ENCODE results near the gene MGAT5B.

The MGAT5B gene

GRCh38 chr17:76981545-76982295 is 113.5 kb downstream of the MGAT5B start:
- no peak for DNase-seq (ENCODE audit: low read depth in 3 of 3)

DNA sequence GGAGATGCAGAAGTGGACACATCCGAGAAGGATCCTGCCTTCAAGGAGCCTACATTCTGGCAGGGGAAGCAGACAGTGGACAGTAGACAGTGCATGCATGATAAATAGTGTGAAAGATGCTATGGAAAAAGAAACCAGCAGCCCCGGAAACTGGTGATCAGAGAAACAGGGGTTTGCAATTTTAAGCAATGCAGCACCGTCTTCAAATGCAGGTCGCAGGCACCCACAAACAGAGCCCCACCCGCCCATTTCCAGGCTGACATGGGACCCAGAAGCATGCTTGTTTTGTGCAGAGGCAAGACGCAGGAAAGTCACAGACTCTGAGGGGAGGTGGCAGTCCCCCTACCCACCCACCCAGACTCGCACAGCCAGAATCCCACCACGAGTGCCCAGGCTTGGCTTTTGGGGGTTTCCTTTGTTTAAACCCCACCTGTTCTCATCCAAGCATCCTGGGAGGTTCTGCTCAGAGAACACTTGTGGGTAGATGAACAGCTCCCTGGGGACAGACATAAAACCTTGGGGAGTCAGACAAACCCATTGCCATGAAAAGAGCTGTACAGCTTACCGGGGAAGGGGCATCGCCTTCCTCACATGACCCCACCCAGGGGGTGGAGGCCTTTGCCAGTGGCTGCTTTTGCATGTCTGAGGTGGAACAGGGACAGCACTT is 114.3 kb downstream of the MGAT5B start:
- DNase-seq (ENCODE audit: low read depth in 3 of 3), result no peak

DNA sequence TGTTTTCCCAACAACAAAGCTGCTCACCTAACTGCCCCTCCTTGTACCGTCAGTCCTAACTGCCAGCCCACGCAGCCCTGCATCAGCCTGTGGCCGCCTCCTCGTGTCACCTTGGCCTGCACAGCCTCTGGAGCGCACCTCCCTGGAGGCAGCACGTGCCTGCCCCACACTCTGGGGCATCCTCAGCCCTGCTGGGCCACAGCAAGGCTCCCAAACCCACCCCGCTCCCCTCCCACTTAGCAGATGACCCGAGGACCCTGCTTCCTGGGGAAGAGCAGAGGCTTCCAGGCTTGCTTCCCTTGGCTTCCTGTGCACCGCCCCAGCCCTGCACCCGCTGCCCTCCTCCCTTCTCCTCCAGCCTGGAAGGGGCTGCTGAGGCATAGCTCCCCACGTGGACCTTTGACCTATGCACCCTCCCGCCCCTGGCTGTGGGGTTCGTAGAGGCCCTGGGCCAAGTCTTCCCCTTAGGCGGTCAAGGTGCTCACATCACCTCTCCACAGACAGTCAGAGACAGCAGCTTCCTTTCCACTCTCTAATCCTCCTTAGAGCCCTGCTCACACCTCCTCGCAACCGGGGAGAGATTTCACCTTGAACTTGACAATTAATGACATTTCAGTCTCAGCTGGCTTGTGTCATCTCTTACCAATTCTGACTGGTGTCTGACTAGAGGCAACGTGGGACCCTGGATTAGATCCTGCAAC is 115.0 kb downstream of the MGAT5B start:
- no peak for DNase-seq (ENCODE audit: low read depth in 3 of 3)

DNA sequence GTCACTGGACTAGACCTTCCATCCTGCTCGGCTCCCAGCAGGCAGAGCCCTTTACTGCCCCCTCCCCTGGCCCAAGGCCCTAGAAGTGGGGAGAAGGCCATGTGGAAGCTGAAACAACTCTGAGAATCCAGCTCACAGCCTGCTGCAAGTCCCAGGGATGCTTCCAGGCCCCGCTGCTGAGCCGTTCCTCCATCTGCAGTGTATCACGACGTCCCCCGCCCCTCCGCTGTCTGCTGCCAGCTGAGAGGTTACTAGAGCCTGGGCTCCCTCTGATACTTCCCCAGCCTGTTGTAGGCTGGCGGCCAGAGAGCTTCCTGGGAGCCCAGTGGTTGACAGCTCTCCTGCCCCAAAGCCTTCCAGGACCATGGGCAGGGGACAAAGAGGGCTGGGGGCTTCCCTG is 118.2 kb downstream of the MGAT5B start:
- no peak for DNase-seq (ENCODE audit: low read depth in 3 of 3)

DNA sequence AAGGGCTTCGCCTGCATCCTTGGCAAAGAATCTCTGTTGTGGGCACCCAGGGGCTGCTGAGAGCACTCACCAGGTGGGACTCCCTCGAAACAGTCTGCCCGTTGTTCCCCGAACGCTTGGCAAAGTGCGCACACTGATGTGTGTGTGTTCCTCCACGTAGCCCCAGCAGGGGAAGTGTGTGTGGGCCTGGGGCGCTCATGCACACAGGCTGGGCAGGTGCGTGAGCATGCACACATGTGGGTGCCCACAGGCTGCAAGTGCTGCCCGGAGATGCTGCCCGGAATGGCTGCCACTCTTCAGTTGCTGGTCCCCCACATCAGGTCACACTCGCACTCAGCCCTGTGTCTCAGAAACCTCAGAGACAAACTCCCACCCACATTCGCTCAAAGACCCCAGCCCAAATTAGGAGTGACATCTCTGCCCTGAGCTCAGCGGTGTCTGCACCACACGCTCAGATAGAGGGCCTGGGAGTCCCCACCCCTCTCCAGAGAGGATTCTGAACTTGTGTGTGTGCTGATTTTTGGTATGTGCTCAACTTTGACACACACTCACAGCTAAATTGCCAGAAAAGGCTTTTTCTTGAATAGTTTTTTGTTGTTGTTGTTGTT is 119.4 kb downstream of the MGAT5B start:
- DNase-seq (ENCODE audit: low read depth in 3 of 3), result no peak

GRCh38 chr17:76988796-76989195 is 120.6 kb downstream of the MGAT5B start:
- no peak for DNase-seq (ENCODE audit: low read depth in 3 of 3)

- DNase-seq (ENCODE audit: low read depth in 3 of 3), result no peak
These were observed 121.3 kb downstream of the MGAT5B start for GRCh38 chr17:76989519-76989918.

DNA sequence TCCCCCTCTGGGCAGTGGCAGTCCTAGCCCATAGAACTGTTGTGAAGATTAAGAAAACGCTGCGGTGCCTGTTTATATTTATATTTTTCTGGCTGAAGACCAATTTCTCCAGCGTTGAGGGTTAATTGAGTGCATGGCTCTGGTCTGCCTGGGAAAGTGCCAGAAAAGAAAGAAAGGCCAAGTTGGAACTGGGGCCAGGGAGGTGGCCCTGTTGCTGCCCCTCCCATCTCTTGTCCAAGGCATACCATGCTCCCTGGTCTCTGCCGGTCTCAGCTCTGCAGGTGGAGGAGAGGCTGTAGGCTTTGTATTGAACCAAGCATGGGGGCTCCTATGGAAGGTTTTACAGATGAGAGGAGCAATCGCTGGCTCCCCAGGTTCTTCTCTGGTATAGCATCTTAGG is 124.7 kb downstream of the MGAT5B start:
- DNase-seq (ENCODE audit: low read depth in 3 of 3), result no peak

DNA sequence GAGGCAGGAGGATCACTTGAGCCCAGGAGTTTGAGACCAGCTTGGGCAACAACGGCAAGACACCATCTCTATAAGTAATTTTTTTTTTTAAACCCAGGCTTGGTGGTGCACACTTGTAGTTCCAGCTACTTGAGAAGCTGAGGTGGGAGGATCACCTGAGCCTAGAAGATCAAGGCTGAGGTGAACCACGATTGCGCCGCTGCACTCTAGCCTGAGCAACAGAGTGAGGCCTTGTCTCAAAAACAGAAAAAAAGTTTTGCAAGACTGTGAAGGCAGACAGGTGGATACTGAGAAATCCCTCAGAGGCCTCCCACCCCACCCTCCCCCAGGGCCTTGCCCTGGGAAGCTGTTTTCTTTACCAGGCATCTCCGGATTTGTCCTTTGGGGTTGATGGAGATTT is 125.4 kb downstream of the MGAT5B start:
- no peak for DNase-seq (ENCODE audit: low read depth in 3 of 3)

- DNase-seq (ENCODE audit: low read depth in 3 of 3), result no peak
These were observed 126.0 kb downstream of the MGAT5B start for GRCh38 chr17:76994237-76994637.

GRCh38 chr17:76995387-76996105 is 127.3 kb downstream of the MGAT5B start:
- DNase-seq (ENCODE audit: low read depth in 3 of 3), result no peak

- no peak for DNase-seq (ENCODE audit: low read depth in 3 of 3)
These were observed 128.8 kb downstream of the MGAT5B start for GRCh38 chr17:76996741-76997694.

- DNase-seq (ENCODE audit: low read depth in 3 of 3), result peak in 1 of 3 experiments; percentile 10
These were observed 129.9 kb downstream of the MGAT5B start for GRCh38 chr17:76997981-76998531.

- DNase-seq (ENCODE audit: low read depth in 3 of 3), result no peak
These were observed 130.6 kb downstream of the MGAT5B start for GRCh38 chr17:76998839-76999238.
